ENCODE measurements around the gene SEMA7A. TPM values are rescaled to one million over a fixed set of nuclear protein-coding genes. Genes with fewer than 3 reads are reported as not detected.
"Not testable (repeated sequence)": the region's sequence is repeated elsewhere in the genome, so short reads cannot be mapped to it uniquely, and the experiment has no call there.

SEMA7A gene
- 1 to 10 TPM in 1 of 2 donors, under 1 TPM in 1; 0.79 to 1.7 TPM for total RNA-seq
- long read RNA-seq = 0 reads

DNA sequence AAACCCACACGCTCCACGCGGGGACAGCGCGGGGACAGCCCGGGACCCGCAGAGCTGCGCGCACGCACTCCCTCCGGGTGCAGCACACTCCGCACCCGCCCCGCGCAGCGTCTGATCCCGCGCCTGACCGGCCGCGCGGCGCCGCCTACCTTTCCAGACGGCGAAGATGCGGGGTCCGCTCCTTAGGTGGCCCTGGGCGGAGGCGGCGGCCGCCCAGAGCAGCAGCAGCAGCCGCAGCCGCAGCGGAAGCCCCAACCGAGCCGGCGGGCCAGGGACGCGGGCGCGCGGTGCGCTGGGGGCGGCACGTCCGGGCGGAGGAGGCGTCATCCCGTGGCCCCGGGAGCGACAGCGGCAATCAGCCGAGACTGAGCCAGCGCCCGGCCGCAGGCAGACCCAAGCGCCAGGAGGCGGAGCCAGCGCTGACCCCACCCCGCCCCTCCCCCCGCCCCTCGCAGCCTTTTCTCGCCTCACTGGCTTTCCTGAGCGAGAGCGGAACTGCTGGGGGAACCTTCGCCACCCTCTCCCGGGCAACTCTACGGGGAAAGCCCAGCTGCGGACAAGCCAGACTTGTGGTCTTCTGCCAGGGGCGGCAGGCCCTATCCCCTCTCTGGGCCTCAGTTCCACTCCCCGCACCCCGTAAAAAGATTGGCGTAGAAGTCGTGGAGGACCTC, at the start of gene SEMA7A:
Gene SEMA7A, minus strand, starts transcription at position 367 of the 671 bp plus-strand sequence. Its CDS starts 40 bp downstream, at position 327.
- DNase-seq = peak; percentile 70 to 79
- peak; percentile 90 for ATAC-seq
- intact Hi-C loops (cut with DNase I, micrococcal nuclease) = no loop called here

DNA sequence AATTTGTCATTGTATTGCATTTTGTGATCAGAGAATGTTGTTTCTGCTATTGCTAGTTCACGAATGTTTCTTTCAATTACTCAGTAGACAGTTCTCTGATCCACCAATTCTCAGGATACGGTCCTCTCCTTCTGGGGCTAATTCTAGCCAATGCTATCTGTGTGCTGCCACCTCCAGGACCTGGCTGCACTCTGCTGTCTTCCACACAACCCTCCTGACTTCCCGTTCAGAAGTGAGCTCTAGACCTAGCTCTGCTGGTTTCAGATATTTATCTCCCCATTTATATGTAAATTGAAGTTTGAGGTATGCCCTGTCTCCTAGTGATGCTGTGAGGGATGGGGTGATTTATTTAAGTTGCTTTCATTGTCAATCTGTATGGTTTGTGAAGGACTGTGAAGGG, 48.9 kb upstream of the SEMA7A start:
- intact Hi-C loops (cut with DNase I, micrococcal nuclease) = no loop called here
- no peak for ATAC-seq
- no peak for DNase-seq

- intact Hi-C loops (cut with DNase I, micrococcal nuclease); DNase-seq; ATAC-seq: not testable (repeated sequence)
Observed at GRCh38 chr15:74480364-74480763, 46.6 kb upstream of the SEMA7A start.

- ATAC-seq; DNase-seq; intact Hi-C loops (cut with DNase I, micrococcal nuclease): not testable (repeated sequence)
Observed at GRCh38 chr15:74471621-74472020, 37.9 kb upstream of the SEMA7A start.

GRCh38 chr15:74470631-74471395, 37.1 kb upstream of the SEMA7A start:
- no peak for DNase-seq
- no peak for ATAC-seq
- intact Hi-C loops (cut with DNase I, micrococcal nuclease) = no loop called here

DNA sequence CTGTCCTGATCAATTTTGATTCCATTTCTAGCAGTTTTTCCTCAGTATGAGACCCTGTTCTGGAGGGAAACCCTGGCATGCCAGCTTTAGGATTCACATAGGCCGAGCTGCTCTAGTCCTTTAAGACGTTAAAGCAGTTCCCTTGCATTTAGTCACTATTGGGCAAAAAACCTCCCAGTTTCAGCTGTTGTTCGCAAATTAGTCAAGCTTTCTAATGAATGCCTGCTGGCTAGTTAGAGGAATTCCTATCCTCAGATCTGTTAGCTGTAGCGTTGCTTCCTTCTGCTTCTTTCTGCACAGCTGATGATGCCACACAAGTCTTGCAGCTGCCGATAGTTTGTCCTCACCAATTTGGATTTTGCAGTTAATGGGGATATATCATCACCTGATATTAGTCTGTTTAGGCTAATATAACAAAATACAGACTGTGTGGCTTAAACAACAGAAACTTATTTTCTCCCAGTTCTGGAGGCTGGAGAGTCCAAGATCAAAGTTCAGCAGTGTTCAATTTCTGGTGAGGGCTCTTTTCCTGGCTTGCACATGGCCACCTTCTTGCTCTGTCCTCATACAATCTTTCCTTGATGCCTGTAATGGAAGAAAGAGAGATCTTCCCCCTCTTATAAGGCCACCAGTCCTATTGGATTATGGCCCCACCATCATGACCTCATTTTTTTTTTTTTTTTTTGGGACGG, 34.7 kb upstream of the SEMA7A start:
- DNase-seq (no peak), ATAC-seq (no peak)
- intact Hi-C loops (cut with DNase I, micrococcal nuclease) = no loop called here

GRCh38 chr15:74466570-74466969, 32.8 kb upstream of the SEMA7A start:
- DNase-seq (no peak), ATAC-seq (no peak)
- intact Hi-C loops (cut with DNase I, micrococcal nuclease) = no loop called here

DNA sequence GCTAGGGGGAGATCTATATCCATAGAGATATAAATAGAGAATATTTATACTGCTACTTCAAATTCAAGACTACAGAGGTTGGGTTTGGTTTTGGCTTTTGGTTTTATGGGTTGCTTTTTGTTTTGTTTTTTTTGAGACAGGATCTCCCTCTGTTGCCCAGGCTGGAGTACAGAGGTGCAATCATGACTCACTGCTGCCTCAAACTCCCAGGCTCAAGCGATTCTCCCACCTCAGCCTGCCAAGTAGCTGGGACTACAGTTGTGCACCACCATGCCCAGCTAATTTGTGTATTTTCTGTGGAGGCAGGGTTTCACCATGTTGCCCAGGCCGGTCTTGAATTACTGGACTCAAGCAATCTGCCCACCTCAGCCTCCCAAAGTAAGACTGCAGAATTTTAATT, 31.1 kb upstream of the SEMA7A start:
- intact Hi-C loops (cut with DNase I, micrococcal nuclease) = no loop called here
- DNase-seq (no peak), ATAC-seq (no peak)

DNA sequence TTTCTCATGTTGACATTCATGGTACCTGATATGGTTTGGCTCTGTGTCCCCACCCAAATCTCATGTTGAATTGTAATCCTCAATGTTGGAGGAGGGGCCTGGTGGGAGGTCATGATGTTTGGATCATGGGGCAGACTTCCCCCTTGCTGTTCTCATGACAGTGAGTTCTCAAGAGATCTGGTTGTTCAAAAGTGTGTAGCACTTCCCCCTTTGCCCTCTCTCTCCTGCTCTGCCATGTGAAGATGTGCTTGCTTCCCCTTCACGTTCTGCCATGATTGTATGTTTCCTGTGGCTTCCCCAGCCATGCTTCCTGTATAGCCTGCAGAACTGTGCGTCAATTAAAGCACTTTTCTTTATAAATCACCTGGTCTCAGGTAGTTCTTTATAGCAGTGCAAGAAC, 30.5 kb upstream of the SEMA7A start:
- DNase-seq (no peak), ATAC-seq (no peak)
- intact Hi-C loops (cut with DNase I, micrococcal nuclease) = no loop called here

GRCh38 chr15:74463634-74464033, 29.9 kb upstream of the SEMA7A start:
- DNase-seq (no peak), ATAC-seq (no peak)
- intact Hi-C loops (cut with DNase I, micrococcal nuclease) = no loop called here

- ATAC-seq (no peak), DNase-seq (no peak)
- intact Hi-C loops (cut with DNase I, micrococcal nuclease) = no loop called here
Observed at GRCh38 chr15:74461847-74462511, 28.2 kb upstream of the SEMA7A start.

DNA sequence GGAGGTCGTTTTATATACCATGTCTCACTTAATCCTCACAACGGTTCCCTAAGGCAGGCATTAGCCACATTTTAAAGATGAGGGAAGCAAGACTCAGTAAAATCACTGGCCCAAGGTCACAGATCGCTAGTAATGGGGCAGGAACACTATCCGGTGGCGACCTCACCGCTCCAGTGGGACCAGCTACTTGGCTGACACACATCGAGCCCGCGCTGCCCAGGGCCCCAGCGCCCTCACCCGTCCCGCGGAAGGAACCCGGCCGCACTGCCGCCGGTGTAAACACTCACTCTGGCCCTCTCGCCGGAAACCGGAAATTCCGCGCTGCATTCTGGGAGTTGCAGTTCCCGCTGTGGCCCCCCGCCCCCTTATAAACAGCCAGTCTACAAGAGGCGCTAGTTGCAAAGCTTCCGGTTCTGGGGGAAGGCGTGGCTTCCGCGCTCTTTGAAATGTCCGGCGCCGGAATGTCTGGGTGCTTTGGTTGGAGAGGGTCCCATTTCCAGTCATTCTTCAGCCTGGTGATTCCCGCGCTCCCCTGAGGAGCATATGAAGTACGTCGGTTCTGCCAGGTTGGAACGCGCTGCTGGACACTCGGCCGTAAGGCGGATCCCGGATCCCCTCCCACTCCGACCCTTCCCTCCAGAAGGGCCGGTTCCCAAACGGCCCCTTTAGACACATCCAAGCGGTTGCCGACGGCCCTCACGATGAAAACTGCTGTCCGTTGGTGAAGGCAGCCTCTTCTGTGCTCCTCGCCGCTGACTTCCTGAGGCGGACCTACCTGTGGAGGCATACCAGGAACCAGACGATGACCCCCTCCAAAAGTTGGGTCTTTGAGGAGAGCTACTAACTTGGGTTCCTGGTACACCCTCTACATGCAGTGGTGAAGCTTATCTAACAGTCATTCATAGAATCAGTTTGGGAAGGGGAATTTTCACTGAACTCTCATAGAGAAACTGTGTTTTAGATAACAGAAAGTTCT, 27.4 kb upstream of the SEMA7A start, which contains the start of gene UBL7:
Gene UBL7, minus strand, starts transcription at position 290 of the 976 bp plus-strand sequence. CDS start 2,293 bp downstream, outside the sequence.
- ATAC-seq = peak; percentile 99
- DNase-seq = peak; percentile 98
- intact Hi-C loops (cut with DNase I, micrococcal nuclease) = no loop called here

DNA sequence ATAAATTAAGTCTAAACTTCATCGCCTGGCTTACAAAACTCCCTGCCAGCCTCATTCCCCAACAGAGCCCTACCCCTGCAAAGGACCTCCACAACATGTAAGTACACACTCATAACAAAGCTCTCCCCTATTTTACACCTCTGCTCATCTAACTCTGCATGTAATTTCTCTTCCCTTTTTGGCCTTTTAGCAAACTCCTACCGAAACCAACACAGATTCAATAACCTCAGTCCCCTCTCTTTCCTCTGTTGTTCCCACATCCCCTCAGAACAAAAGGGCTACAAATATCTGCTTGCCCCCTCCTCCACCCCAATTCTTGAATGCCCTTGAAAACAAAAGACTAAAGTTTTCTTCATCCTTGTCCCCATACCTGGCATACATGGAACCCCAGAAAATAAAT, 26.5 kb upstream of the SEMA7A start:
- no peak for ATAC-seq
- DNase-seq = no peak
- intact Hi-C loops (cut with DNase I, micrococcal nuclease) = no loop called here

DNA sequence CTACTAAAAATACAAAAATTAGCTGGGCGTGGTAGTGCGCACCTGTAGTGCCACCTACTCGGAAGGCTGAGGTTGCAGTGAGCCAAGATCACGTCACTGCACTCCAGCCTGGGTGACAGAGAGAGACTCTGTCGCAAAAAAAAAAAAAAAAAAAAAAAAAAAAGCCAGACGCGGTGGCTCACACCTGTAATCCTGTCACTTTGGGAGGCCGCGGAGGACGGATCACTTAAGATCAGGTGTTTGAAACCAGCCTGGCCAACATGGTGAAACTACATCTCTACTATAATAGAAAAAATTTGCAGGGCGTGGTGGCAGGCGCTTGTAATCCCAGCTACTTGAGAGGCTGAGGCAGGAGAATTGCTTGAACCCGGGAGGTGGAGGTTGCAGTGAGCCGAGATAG, 26.0 kb upstream of the SEMA7A start:
- ATAC-seq; intact Hi-C loops (cut with DNase I, micrococcal nuclease); DNase-seq: not testable (repeated sequence)

DNA sequence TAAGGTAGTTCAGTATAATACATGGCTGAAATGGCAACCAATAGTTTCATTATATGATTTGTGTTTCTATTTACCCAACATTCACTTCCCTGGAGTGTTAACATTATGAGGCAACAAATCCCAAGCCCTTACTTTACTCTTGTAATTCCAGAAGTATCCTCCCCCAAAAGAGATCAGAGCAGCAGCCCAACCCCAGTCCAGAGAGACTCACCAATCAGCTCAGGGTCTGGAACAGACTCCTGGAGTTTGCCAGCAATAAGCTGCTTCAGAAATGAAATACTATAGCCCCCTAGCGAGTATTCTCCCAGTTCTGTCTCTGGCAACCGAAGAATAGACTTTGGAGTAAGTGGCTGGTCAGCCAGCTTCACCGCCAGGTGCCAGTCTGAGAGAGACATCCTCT, 24.7 kb upstream of the SEMA7A start:
- intact Hi-C loops (cut with DNase I, micrococcal nuclease) = no loop called here
- ATAC-seq (no peak), DNase-seq (no peak)

DNA sequence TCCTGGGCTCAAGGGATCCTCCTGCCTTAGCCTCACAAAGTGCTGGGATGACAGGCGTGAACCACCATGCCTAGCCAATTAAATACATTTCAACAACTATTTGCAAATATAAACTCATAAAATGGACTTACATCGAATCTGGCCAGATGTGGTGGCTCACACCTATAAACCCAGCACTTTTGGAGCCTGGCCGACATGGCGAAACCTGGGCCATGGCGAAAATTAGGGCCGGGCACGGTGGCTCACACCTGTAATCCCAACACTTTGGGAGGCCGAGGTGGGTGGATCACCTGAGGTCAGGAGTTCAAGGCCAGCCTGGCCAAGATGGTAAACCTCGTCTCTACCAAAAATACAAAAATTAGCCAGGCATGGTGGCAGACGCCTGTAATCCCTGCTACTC, 23.3 kb upstream of the SEMA7A start:
- intact Hi-C loops (cut with DNase I, micrococcal nuclease); ATAC-seq; DNase-seq: not testable (repeated sequence)

GRCh38 chr15:74454764-74455500, 21.2 kb upstream of the SEMA7A start:
- ATAC-seq = no peak
- no peak for DNase-seq
- intact Hi-C loops (cut with DNase I, micrococcal nuclease) = no loop called here
